ENCODE results near the gene LEFTY2.
"Not testable (repeated sequence)": the region's sequence is repeated elsewhere in the genome, so short reads cannot be mapped to it uniquely, and the experiment has no call there.

Gene LEFTY2

DNA sequence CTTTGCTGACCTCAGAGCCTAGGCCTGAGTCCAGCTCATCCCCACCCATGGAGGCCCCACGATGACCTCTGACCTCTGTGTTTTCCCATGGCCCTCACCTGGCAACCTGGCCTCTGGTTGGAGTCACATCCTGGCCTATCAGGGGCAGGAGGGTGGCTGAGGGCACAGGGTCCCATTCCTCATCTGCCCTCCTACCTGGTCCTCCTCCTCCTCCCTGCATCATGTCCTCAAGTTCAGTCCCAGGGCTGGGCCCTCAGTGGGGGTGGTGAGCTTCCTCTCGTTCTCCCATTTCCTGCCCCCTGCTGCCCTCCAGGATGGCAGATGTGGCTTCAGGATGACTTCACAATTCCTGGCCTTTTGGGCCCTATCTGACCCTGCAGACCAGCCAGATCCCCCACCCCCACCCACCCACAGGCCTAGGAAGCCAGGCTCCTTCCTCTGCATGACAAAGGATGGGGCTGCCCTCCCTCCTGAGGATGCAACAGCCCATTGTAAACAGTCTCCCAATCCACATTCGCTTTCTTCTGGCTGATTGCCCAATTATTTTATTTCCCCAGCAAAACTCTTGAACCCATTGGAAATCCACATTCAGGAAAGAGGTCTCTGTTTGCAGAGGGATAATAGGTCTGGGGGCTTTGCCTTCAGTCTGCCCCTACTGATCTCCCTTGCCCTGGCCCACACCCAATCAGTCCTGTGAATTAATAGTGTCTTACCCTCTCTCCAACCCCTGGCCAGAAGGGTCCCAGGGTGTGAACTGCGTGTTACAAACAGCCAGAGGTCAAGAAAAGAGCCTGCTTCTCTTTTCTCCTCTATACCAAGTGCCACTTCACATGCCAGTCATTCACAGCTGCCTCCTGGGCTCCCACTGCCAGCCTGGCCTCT lies 41.7 kb downstream of the LEFTY2 start:
- DNase-seq = no peak

DNA sequence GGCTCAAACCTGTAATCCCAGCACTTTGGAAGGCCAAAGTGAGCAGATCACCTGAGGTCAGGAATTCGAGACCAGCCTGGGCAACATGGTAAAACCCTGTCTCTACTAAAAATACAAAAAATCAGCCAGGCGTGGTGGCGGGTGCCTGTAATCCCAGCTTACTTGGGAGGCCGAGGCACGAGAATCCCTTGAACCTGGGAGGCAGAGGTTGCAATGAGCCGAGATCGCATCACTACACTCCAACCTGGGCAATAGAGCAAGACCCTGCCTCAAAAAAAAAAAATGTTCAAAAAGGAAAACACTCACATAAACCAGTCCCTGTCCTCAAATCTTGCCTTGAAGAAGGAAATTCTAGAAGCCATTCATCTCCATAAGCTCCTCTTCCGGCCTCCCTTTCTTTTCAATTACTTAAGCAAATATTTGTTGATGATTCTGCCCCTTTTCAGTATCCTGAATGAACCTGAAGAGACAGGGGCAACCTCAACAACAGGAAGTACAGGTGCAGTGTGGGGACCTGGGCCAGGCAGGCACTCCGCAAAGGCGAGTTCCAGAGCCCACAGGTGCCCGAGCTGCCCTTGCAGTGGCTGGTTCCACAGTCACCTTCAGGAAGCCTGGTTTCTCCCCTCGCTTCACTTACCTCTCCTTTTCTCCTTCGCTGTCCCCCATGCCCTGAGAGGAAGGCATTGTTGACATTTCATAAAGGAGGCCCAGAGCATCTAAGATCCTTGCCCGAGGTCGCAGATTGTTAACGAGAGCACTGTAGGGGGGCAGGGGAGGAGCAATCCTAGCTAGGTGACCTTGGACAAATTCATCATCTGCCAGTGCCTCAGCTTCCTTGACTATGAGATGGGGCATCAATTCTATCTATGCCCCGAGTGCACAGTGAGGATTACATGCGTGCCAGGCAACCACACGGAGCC lies 43.2 kb downstream of the LEFTY2 start:
- peak in 2 of 4 experiments; percentile 14 to 26 for DNase-seq

DNA sequence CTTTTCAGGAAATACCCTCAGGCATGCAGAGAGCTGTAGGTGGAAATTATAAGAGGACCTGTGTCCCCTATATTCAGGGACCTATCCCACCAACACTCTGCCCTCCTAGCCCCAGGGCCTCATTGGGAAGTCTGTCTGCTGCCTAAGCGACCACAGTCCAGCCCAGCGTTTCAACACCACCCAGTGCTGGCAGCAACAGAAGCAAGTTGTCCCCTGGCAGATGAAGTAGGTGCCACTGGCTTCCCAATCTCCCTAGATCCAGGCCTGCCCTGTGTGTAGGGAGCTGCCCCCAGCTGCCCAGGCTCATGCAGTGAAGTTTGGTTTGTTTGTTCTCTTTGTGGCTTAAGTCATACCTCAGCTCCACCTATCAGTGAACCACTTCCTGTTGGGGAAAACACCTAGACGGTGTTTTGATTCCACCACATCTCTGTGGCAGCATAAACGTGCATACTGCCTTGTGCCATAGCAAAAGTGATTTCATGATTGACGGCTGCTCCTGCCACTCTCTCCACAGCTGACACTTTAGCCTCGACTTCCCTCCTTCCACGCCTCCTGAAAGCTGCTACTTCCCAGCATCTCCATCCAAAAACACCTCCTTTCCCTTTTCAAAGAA lies 44.0 kb downstream of the LEFTY2 start:
- DNase-seq = peak in 3 of 4 experiments; percentile 15 to 54 (median 36)

DNA sequence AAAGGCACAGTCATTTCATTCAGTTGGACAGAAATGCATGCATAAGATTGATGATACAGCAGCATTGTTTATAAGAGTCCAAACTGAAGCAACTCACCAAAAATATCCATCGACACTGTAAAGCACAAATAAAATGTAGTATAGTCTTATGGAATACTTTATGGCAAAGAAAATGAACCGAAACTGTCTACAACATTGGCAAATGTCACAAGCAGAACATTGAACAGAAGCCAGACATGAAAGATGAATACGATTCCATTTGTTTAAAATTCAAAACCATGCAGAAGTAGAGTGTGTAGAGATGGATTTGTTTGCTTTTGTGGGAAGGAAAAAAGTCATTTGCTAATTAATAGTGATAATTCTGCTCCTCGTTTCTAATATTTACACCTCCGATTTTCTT lies 44.5 kb downstream of the LEFTY2 start:
- DNase-seq = no peak

DNA sequence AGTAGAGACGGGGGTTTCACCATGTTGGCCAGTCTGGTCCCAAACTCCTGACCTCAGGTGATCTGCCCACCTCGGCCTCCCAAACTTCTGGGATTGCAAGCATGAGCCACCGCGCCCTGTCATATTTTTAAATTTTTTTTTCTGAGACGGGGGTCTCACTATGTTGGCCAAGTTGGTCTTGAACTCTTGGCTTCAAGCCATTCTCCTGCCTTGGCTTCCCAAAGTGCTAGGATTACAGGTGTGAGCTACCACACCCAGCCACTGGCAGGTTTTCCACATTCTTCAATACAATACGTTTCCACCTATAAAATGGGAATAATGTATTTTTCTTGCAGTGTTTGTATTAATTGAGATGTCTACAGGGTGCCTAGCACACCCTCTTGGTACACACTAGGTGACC lies 48.7 kb downstream of the LEFTY2 start:
- no peak for DNase-seq

DNA sequence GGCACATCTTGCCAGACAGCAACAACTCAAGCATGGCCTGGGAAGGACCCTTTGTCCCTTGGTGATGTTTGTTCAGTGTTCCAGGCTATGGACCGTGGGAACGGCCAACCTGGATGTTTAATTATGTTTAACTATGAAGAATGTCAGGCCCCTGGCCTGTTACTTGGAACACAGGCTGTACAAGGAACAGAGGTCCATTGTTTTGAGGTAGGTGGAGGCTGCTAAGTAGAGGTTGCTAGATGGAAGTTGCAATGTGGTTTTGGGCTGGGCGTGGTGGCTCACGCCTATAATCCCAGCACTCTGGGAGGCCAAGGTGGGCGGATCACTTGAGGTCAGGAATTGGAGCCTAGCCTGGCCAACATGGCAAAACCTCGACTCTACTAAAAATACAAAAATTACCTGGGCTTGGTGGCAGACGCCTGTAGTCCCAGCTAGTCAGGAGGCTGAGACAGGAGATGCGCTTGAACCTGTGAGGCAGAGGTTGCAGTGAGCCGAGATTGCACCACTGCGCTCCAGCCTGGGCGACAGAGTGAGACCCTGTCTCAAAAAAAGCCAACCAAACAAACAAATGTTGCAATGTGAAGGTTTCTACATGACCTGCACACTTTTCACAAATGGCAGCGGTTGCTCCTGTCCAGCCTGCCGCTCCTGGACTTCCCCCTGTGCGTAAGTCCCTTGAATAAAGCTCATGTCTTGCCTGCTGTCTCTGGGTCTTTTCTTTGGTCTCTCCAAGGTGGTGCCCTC lies 49.6 kb downstream of the LEFTY2 start:
- DNase-seq = no peak

DNA sequence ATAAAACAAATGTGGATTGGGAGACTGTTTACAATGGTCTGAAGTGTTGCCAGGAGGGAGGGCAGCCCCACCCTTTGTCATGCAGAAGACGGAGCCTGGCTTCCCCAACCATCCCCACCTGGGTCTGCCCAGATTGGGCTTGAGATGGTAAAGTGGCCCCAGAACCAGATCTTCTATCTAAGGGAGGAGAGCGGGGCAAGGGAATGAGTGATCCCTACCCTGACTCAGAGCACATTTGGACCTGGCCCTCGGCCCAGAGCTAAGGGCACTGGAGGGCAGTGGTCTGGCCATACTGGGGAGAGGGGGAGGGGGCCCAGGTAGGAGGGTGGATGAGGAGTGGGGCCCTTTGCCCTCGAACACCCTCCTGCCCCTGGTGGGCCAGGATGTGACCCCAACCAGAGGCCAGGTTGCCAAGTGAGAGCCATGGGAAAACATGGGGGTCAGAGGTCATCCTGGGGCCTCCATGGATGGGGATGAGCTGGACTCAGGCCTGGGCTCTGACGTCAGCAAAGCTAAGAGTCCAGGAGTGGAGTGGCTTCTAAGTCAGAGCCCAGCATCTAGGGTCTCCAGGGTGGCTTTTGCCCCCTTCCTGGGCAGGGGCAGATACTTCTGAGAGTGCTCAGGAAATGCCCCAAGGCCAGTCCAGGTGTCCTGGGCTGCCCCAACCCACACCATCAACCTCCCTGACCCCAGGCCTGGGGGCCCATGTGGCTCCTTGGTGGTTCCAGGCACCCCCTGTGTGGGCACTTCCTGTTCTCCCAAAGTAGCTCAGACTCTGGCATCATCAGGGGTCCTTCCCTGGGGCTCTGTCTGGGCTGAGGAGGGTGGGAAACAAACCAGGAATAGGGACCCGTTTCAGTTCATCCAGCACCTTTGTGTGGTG lies 50.4 kb downstream of the LEFTY2 start:
- DNase-seq = no peak

DNA sequence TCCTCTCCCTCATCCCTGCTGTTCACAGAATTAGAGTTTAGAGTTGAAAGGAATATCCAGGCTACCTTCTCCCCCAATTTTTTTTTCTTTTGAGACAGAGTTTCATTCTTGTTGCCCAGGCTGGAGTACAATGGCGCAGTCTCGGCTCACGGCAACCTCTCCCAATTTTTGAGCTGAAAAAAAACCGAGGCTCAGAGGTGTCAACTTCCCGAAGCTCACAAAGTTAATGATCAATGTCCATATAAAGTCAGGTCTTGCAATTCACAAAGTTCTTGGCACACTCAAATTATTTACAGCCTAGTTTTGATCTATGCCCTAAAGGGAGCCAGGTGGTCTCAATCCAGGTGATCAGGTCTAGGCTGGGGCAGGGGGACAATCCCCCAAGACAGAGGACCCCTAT lies 51.3 kb downstream of the LEFTY2 start:
- DNase-seq = no peak

DNA sequence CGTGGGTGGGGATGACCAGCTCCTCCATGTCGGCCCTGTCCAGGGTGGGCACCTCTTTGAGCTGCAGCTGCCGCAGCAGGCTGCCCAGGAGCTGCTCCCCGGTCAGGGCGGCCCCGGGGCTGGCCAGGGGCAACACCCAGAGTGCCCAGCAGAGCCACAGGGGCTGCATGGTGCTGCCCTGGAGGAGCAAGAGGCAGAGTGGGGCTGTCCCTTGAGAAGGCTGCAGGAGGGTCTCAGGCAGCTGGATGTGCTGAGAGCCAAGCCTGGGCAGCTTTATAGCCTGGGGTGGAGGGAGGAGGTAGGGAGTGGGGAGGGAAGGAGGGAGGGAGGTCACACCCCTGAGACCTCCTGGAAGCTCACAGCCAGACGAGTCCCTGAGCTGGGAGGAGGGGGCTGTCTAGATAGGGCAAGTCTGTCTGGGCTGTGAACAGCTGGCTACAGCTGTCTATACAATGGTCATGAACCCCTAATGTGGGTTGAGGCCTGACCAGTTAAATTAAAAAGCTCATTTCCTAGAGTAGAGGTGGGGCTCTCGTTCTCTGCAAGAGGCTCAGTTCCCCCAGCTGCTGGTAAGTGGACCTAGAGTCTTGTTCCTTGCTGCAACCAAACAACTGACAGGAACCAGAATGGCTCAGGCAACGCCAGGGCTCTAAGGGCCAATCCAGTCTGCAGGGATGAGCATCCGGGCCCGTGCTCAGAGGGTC lies 52.0 kb downstream of the LEFTY2 start, which contains the start of gene LEFTY1:
TSS of gene LEFTY1 (minus strand) at position 249 of the 704 bp plus-strand sequence. CDS start at position 169, 80 bp downstream.
- DNase-seq = no peak

DNA sequence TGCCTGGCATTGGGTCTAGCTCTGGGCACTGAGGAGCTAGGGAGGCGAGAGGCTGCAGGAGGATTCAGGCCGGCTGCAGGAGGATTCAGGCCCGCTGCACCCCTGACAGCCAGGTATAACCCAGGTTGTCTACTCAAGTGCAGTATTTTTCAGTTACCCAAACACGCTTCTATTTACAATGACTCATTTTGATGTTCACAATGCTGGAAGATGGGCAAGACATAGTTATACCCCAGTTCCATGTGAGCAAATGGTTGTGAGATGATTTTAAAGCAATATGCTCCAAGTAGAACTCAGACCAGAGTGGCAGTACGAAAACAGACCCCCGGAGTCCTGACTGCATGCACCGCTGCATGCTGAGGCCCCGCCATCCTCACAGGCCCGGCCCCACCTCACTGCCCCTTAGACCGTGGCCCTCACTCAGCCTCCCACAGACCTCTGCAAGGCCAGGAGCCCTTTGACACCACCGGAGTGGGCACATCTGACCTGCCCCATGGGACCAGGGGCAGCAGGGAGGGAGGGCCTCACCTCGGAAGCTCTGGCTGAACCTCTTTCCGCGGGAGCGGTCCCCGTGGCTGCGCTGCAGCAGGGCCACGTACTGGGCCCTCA lies 52.6 kb downstream of the LEFTY2 start:
- DNase-seq = no peak

DNA sequence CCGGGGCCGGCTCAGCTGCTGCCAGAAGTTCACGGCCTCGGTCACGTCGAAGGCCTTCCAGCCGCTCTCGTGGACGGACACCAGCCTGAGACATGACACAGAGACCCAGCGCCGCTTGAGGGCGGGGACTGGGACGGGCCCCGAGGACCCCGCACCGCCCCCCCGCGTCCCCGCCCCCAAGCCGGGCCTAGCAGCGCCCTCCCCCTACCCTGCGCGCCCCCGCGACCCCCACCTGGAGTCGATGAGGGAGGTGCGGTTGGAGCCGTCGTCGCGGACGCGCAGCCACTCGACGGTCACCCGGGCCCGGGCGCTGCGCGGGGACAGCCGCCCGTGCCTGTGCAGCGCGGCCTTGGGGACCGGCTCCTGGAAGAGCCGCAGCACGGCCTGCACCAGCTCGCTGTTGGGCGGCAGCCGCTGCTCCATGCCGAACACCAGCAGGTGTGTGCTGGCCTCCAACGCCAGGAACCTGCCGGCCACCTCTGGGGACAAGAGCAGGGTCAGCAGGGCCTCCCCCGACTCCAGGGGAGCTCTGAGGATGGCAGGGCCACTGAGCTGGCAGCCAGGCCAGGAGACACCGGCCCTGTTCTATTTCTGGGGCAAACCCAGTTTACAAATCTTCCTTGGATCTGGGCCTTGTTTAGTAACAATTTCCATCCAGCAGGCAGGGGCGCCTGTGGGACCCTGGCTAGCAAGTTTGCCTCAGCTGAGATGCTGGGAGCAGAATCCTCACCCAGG lies 53.3 kb downstream of the LEFTY2 start:
- not testable (repeated sequence) for DNase-seq

DNA sequence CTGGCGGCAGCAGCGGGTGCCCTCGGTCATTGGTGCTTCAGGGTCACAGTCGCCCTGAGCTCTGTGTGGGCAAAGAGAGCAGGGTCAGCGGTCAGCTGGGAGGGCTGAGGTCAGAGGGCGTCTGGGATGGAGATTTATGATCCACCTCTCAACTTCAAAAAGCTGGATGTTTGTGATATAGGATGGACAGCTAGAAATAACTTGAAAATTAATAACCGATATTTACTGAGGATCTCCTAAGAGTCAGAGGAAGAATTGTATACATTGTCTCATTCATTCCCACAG lies 54.0 kb downstream of the LEFTY2 start:
- DNase-seq = no peak

Data from activated CD4-positive, CD25-positive, alpha-beta regulatory T cell (primary cell).